GM15510 (cell line): ENCODE data around the gene VPS13C.

Experiments
- POLR2A ChIP-seq: IDR thresholded peaks from 3 replicates; pipeline ENCODE4 v1.6.1; 2011; ENCODE audit warnings: borderline replicate concordance; ENCODE audit not compliant: insufficient read length; ENCODE audit errors: extremely low read depth

The VPS13C gene

DNA sequence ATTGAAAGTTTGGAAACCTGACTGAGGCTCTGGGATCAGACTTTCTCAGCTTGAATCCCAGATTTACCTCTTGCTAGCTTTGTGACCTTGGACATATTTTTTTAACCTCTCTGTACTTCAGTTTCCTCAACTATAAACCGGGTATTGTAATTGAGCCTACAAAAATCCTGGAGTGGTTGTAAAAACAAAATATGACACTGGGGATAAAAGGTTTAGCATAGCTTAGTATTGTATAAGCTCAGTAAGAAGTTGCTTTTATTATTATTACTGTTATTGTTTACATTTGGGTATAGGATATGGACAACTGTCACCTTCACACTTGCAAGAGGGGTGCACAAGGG lies 28.1 kb upstream of the VPS13C start:
- TF ChIP-seq POLR2A, result no peak

DNA sequence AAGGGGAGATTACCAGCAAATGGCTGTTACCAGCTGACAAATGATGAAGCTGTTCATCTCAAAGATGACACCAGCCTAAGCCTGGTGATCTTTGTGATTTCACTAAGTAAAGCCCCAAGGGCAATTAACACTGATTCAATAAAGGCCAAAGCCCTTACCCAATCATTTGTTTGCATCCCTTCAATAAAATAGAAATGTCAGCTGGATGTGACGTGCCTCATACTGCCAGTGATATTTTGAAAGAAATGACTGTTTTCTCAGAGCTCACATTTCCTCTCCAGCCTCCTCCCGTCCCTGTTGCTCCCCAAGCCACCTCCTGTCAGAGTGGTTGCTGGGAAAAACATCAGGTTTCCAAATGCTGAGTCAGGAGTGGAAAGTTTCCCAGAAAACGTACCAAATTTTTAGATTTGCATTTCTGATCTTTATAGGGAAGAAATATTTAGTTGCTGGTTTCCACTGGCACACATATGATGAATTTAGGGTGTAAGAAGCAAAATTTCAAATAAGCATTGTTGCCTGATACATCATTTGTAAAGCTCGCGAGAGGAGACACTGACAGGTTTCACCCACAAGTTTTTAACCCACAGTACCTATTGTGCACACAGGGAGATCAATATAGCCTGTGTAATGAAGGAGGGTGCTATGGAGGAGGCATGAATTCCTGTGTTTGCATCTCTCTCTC lies 27.6 kb upstream of the VPS13C start:
- TF ChIP-seq POLR2A, result no peak

DNA sequence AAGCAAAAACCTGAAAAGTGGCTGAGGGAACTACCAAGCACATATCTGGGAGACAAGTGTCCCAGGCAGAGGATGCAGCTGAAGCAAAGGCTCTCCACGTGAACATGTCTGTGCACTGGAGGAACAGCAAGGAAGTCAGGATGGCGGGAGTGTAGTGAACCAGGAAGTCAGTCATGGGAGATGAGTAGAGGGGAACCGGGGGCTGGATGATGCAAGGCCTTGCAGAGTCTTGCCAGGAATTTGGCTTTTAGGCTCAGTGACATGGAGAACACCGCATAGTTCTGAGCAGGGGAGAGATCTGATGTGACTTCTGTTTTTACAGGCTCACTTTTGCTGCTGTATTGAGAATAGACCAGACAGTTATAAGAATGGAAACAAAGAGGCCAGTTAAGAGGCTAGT lies 25.5 kb upstream of the VPS13C start:
- no peak for TF ChIP-seq POLR2A

DNA sequence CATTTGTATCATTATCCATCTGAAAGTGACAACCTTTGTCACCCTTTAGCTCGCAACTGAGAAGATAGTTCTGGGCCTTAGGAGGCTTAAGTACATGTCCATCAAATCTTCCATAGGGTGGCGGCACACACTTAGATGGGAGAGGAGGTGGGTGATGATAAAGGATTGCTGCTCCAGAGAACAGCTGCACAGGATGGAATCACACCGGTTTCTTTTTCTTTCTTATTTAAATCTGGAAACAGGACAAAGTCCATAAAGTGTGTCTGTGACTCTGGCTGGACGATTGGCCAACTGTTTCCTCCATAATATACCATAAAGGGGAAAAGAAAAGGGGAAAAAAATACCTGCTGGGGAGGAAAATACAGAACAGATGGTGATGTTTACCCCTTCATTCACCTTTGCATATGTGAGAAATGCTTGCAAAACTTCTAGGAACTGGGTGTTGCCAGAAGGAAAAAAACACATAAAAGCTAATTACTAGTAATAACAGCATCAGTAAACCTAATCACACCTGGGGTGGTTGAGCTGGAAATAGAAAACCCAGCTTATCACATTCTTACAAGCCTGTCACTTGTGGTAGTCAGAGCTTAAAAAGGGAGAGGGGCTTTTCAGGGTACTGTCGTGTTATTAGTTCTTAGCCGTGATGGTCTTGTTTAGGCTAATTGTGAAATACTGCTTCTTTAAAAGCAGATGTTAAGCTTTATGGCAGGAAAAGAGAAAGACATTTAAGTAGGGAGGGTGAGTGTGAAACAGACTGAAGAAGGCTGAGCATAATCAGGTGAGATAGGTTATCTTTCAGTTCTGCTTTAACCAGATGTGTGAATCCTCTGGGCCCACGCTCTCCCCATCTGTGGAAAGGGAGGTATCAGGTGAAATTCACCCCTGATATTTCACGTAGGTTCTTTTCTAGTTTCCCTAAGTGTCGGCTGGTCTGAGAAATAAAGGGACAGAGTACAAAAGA lies 23.2 kb upstream of the VPS13C start:
- TF ChIP-seq POLR2A, result no peak

DNA sequence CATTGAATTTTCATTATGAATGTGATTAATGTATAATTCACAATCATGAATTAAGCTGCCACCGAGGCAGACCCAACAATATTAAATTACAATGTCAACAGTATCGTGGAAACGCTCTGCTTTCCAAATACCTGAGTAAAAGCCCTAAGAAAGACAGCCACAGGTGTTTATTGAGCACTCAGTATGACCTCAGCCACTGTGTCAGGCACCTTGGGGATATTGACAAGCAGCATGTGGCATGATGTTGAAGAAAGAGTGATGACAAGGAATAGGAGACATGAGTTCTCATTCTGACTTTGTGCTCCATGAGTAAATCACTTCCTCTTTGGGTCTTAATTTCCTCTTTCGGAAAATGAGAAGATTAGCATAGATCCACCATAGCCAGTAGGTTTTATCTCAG lies 19.3 kb upstream of the VPS13C start:
- no peak for TF ChIP-seq POLR2A

DNA sequence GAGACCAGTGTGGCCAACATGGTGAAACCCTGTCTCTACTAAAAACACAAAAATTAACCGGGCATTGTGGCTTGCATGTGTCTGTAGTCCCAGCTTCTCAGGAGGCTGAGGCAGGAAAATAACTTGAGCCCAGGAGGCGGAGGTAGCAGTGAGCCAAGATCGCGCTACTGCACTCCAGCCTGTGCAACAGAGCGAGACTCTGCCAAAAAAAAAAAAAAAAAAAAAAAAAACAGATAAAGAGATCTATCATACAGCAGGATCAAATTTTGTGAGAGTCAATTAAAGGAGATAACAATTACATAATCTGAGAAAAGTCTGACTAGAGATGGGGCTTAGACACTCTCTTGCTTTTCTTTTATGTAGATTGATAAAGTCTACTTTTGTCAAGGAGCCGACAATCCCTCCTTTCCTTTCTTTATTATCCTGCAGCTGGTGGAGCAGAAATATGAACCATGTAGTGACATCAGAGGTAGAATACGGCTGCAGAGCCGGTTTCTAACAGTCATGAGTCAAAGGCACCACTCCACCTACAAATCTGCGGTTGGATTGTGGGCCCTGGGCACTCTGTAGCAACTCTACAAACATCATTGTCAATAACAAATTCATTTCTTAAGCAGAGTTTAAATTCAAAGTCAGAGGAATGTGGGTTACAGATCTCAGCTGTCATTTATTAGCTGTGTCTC lies 15.5 kb upstream of the VPS13C start:
- no peak for TF ChIP-seq POLR2A

DNA sequence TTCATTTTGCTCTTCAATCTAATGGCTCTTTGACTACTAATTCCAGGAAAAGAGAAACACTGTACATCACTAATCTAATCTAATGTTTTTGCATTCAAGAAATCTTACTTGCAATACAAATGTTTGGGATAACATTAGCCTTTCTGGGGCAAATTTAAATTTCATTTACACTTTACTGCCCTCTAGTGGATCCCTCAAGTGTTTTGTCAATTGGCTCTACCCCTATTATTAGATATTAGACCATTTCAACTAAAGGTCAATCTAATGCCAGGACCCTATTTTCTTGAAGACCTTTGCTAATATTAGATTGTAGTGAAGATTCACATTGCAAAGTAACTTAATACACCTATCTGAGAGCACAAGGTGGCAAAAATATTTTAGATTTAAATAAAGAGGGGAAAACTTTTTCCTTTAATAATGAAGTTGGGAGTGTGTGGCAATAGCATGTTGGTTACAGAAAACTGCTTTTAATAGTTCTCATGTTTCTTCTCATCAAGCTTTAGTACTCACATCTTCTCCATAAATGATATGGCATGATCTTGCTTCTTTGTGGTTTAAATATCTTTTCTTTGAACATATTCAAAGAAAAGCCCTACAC lies 11.6 kb upstream of the VPS13C start:
- TF ChIP-seq POLR2A, result no peak

DNA sequence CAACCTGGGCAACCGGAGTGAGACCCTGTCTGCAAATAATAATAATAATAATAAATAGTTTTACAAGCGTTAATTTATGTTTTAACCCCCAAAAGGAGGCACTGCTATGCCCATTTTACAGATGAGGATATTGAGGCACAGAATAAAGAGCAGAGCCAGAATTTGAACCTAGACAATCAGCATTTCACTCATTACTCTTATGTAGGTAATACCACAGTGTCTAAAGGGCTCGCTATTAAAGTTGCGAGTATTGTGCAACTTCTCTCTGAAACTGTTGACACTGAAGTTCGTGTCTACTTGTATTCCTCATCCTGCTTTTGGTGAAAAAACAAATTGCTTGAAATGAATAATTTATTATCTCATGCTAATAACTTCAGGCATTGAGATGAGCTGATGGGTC lies 9.3 kb upstream of the VPS13C start:
- no peak for TF ChIP-seq POLR2A

DNA sequence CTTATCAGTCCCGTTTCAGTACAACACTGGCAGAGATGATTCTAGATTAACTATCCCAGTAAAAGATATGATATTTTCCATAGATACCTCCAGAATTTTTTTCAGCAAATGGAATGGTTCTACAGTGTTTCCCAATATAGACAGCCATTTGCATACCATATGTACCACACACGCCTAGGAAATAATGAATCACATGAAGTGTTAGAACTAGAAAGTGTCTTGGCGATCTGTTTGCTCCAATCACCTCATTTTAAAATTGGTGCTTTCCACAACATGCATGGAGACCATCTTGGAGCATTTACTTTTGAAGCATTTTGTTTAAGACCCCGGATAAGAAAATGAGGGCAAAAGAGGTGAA lies 8.5 kb upstream of the VPS13C start:
- no peak for TF ChIP-seq POLR2A

DNA sequence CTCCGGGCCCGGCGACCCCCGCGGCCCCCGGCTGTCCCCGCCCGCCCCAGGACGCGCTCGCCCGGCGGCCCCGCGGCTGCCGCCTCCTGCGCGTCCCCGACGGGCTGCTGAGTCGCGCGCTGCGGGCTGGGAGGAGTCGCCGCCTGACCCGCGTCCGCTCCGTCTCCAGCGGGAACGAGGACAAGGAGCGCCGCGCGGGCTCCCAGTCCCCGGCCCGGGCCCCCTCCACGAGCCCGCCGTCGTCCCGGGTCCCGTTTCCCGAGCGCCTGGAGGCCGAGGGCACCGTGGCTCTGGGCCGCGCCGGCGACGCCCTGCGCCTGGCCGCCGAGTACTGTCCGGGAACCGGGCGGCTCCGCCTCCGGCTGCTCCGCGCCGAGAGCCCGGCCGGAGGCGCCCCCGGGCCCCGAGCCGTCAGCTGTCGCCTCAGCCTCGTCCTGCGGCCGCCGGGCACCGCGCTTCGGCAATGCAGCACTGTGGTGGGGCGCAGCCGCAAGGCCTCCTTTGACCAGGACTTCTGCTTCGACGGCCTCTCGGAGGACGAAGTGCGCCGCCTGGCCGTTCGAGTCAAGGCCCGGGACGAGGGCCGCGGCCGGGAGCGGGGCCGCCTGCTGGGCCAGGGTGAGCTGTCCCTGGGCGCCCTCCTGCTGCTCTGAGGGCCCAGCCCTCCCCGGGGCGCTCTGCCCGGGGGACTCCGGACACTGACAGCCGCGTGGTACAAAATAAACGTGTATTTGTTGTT lies 8.0 kb upstream of the VPS13C start:
- TF ChIP-seq POLR2A, result no peak

DNA sequence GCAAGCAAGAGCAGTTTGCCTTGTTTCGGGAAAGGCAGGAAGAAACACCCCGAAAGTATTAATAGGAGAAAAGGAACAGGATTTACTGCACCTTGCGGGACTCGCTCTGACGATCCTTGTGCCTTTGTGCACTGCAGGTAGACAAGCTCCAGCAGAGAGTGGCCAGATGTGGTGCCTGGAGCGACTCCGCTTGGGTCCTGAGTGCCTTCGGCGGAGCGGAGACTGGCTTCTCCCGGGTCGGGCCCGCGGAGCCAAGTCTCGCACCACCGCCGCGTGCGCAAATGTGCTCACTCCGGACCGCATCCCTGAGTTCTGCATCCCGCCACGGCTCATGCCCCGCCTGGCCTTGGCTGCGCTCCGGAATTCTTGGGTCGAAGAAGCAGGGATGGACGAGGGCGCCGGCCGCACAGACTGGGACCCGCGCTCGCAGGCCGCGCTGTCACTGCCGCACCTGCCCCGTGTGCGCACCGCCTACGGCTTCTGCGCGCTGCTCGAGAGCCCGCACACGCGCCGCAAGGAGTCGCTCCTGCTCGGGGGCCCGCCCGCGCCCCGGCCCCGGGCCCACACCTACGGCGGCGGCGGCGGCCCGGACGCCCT lies 7.3 kb upstream of the VPS13C start:
- no peak for TF ChIP-seq POLR2A

DNA sequence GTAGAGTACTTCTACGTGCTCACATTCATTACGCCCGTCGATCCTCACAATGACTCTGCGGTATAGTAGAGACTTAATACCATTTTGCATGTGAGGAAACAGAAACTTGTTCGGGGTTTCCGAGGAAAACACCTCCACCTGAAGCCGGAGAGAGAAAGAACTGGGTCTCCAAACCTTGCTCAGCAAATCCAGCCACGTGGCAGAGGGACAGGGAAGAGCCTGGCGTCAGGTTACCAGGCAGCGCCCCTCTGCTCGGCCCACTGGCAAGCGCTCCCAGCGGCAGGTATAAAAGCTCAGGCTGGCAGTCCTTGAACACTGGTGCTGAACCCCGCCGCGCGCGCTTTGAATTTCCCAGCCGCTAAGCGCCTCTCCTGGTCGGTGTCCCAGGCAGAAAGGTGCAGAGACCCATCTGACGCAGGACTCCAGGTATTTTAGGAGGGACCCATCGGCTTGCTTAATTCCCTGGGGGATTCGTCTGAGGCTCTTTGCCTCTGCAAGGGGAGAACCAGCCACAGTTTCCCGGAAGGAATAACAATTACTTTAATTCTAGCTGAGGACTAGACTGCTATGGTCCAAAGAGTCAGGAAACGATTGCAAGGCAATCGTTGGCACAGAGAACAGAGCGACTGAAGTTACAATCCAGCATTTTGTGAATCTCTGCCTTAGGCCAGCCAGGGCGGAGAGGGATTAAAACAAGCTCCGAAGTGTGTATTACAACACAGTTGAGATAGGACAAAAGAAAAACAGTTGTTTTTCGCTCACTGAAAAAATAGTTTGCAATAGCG lies 6.6 kb upstream of the VPS13C start, which contains the start of gene C2CD4A:
Gene C2CD4A, plus strand, starts transcription at position 315 of the 785 bp plus-strand sequence. CDS start 637 bp downstream, outside the sequence.
- TF ChIP-seq POLR2A, result no peak
